ENCODE data around the gene SPATA46. TPM values are rescaled to one million over a fixed set of nuclear protein-coding genes. Genes with fewer than 3 reads are reported as not detected.

Gene SPATA46
- total and polyA plus RNA-seq, 2 donors (not counting 1 experiment from before 2014, with no cell fraction given) = not detected

DNA sequence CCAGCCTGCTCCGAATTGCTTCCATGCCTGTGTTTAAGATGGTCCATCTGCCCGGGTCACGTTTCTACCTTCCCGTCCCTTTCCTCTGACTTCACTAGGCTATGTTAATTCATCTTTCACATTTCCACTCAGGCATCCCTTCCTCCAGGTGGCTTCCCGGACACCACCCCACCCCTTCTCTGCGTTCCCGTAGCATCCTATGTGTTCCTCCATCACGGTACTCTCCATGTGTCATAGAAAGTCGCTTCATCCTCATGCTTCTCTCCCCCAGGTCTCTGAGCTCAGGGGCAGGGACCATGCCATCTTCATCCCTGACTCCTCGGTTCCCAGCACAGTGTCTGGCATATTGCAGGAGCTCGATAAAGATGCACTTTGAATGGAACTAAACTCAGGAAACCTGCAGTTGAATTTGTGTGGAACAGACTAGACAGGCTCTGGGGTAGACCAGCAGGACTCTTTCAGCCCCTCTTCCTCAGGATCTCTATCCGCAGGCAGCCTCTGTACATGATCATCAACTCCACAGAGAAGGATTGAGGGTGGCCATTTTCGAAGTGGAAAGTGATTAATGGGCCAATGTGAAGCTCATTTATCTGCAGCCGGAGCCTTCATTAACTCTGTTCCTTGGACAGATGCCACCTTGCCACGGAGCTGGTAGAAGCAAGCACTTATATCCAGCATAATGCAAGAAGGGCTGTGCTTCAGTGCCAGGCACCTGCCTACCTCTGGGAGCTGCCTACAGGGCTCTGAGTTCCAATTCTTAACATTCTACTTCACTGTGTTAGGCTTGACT, 13.9 kb upstream of the SPATA46 start:
- Histone ChIP-seq H3K4me2 (replicated peaks; ENCODE audit: low read depth, low read length, poor library complexity, severe bottlenecking) (no peak overlapping the region), H3K9me3 (ENCODE audit: control extremely low read depth in 1 of 3, control insufficient read depth in 2 of 3, insufficient read depth in 1 of 3, low read length in 2 of 3) (no peaks in the 10 kb centered on the region), H2AFZ (ENCODE audit: insufficient read depth, low read depth, low read length, poor library complexity, severe bottlenecking) (no peak overlapping the region), H3K36me3 (replicated peaks in 1 of 2; ENCODE audit: control extremely low read depth in 1 of 2, control insufficient read depth in 1 of 2, extremely low read depth in 1 of 2, insufficient read depth in 2 of 2, low read length in 1 of 2) (no peaks in the 10 kb centered on the region), H4K20me1 (ENCODE audit: control insufficient read depth, insufficient read depth, low read length, poor library complexity, severe bottlenecking) (no peaks in the 10 kb centered on the region), H3K4me1 (ENCODE audit: control insufficient read depth in 2 of 2, insufficient read depth in 2 of 2, low read length in 2 of 2) (peaks cover 3 to 5% of the 10 kb centered on the region in 2 donors), H3K27me3 (replicated peaks in 1 of 4; ENCODE audit: control extremely low read depth in 1 of 4, control insufficient read depth in 3 of 4, insufficient read depth in 4 of 4, low read length in 3 of 4) (no peaks in the 10 kb centered on the region), H3K4me3 (ENCODE audit: control extremely low read depth in 1 of 5, extremely low read depth in 1 of 5, insufficient read depth in 1 of 5, low read depth in 2 of 5, low read length in 4 of 5) (no peak overlapping the region), H3K79me2 (ENCODE audit: control insufficient read depth, insufficient read depth, low read length) (no peaks in the 10 kb centered on the region), H3K9ac (ENCODE audit: low read length) (no peak overlapping the region), H3K27ac (ENCODE audit: low read length in 2 of 2) (no peak overlapping the region)
- H3K4me1 Mint-ChIP-seq = peaks cover 10% of the 10 kb centered on the region
- CTCF ChIA-PET = no interaction called here
- no peaks in the 10 kb centered on the region for H3K9me3 Mint-ChIP-seq (ENCODE audit: insufficient read depth)
- intact Hi-C loops (cut with micrococcal nuclease) = no loop called here
- DNase-seq = no peak
- no peak for TF ChIP-seq EZH2 (IDR thresholded peaks at IDR 0.05; ENCODE audit: borderline replicate concordance, insufficient read depth, low read depth, low read length, poor library complexity, severe bottlenecking)
- TF ChIP-seq, protein P1, sequence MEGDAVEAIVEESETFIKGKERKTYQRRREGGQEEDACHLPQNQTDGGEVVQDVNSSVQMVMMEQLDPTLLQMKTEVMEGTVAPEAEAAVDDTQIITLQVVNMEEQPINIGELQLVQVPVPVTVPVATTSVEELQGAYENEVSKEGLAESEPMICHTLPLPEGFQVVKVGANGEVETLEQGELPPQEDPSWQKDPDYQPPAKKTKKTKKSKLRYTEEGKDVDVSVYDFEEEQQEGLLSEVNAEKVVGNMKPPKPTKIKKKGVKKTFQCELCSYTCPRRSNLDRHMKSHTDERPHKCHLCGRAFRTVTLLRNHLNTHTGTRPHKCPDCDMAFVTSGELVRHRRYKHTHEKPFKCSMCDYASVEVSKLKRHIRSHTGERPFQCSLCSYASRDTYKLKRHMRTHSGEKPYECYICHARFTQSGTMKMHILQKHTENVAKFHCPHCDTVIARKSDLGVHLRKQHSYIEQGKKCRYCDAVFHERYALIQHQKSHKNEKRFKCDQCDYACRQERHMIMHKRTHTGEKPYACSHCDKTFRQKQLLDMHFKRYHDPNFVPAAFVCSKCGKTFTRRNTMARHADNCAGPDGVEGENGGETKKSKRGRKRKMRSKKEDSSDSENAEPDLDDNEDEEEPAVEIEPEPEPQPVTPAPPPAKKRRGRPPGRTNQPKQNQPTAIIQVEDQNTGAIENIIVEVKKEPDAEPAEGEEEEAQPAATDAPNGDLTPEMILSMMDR (IDR thresholded peaks at IDR 0.05) = no peak
- WGBS (ENCODE audit: insufficient coverage) = 85% methylated on average over 11 of the region's 15 CpGs
- no peak overlapping the region for H3K27ac Mint-ChIP-seq
- H3K27me3 Mint-ChIP-seq = peaks cover 21% of the 10 kb centered on the region
- POLR2A ChIA-PET = no interaction called here
- H3K4me3 Mint-ChIP-seq = no peak overlapping the region
- ATAC-seq (ENCODE audit: low read depth) = no peak

- CTCF ChIA-PET = interaction anchor here (1.3 kb wide), 1 partner anchor 334 kb away, joined by 6 read pairs; no protein-coding TSS in a partner anchor
- Histone ChIP-seq H4K20me1 (ENCODE audit: control insufficient read depth, insufficient read depth, low read length, poor library complexity, severe bottlenecking) (no peaks in the 10 kb centered on the region), H2AFZ (ENCODE audit: insufficient read depth, low read depth, low read length, poor library complexity, severe bottlenecking) (no peak overlapping the region), H3K27me3 (replicated peaks in 1 of 4; ENCODE audit: control extremely low read depth in 1 of 4, control insufficient read depth in 3 of 4, insufficient read depth in 4 of 4, low read length in 3 of 4) (no peaks in the 10 kb centered on the region), H3K79me2 (ENCODE audit: control insufficient read depth, insufficient read depth, low read length) (no peaks in the 10 kb centered on the region), H3K4me2 (replicated peaks; ENCODE audit: low read depth, low read length, poor library complexity, severe bottlenecking) (no peak overlapping the region), H3K27ac (ENCODE audit: low read length in 2 of 2) (no peak overlapping the region), H3K9ac (ENCODE audit: low read length) (no peak overlapping the region), H3K36me3 (replicated peaks in 1 of 2; ENCODE audit: control extremely low read depth in 1 of 2, control insufficient read depth in 1 of 2, extremely low read depth in 1 of 2, insufficient read depth in 2 of 2, low read length in 1 of 2) (no peaks in the 10 kb centered on the region), H3K4me3 (ENCODE audit: control extremely low read depth in 1 of 5, extremely low read depth in 1 of 5, insufficient read depth in 1 of 5, low read depth in 2 of 5, low read length in 4 of 5) (no peak overlapping the region), H3K9me3 (ENCODE audit: control extremely low read depth in 1 of 3, control insufficient read depth in 2 of 3, insufficient read depth in 1 of 3, low read length in 2 of 3) (no peaks in the 10 kb centered on the region), H3K4me1 (ENCODE audit: control insufficient read depth in 2 of 2, insufficient read depth in 2 of 2, low read length in 2 of 2) (peaks cover 3 to 5% of the 10 kb centered on the region in 2 donors)
- DNase-seq = no peak
- no peak for ATAC-seq (ENCODE audit: low read depth)
- Mint-ChIP-seq H3K27ac (no peak overlapping the region), H3K4me3 (no peak overlapping the region), H3K9me3 (ENCODE audit: insufficient read depth) (no peaks in the 10 kb centered on the region), H3K4me1 (peaks cover 10% of the 10 kb centered on the region), H3K27me3 (peaks cover 21% of the 10 kb centered on the region)
- intact Hi-C loops (cut with micrococcal nuclease) = no loop called here
- POLR2A ChIA-PET = no interaction called here
- WGBS (ENCODE audit: insufficient coverage) = 97% methylated on average over 5 of the region's 9 CpGs
- TF ChIP-seq, protein P1 (IDR thresholded peaks at IDR 0.05) = no peak
- TF ChIP-seq EZH2 (IDR thresholded peaks at IDR 0.05; ENCODE audit: borderline replicate concordance, insufficient read depth, low read depth, low read length, poor library complexity, severe bottlenecking) = no peak
Observed at GRCh38 chr1:162389971-162390370, 13.3 kb upstream of the SPATA46 start.

Data from B cell (primary cell).